GM21528 (cell line): Measurements from ENCODE around the gene GTF2A1L.
"Not testable (repeated sequence)": the region's sequence is repeated elsewhere in the genome, so short reads cannot be mapped to it uniquely, and the experiment has no call there.

ENCODE experiments used
- ATAC-seq: cut with Tn5 transposase; IDR thresholded peaks from one replicate; pipeline ENCODE4 v1.9.1; 2021; ENCODE audit warnings: mild to moderate bottlenecking, moderate library complexity; ENCODE audit not compliant: unreplicated experiment, low FRiP score

GTF2A1L gene, protein sequence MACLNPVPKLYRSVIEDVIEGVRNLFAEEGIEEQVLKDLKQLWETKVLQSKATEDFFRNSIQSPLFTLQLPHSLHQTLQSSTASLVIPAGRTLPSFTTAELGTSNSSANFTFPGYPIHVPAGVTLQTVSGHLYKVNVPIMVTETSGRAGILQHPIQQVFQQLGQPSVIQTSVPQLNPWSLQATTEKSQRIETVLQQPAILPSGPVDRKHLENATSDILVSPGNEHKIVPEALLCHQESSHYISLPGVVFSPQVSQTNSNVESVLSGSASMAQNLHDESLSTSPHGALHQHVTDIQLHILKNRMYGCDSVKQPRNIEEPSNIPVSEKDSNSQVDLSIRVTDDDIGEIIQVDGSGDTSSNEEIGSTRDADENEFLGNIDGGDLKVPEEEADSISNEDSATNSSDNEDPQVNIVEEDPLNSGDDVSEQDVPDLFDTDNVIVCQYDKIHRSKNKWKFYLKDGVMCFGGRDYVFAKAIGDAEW

DNA sequence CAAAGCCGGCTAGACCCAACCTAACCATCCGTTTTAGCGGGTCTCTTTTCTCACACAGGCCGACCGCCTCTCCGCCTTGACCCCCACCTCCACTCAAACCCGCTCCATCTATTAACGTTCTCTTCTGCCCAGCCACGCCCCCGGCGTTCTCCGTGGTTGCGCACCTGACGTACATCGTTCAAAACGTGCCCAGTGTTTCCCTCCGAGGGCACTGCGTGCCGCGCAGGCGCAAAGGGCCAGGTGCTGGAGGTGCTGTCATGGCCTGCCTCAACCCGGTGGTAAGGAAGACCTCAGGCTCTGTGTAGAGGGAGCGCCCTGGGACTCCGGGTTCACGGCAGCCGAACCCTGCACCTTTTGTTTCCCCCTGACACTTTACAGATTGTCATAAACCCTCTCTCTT is at the start of gene GTF2A1L:
Gene GTF2A1L, plus strand, starts transcription at position 239 of the 400 bp plus-strand sequence. Its CDS starts 19 bp downstream, at position 258.
- ATAC-seq: no peak

DNA sequence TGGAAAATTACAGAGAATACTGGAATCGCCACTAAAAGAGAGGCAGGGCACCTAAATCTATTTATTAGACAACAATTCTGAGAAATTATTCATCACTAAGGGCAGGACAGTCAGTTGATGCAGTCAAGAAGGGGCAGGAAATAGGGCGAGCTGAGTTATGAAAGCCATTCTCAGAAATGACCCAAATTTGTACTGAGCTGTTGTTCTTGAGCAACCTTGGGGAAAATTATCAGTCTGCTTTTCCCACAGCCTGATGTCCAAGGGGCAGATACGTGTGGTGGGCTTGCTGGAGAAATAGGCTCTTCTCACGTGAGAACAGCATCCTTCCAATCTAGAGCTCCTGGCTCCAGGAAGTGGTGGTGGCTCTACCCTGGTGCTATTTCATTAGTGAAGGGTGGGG is 49.1 kb upstream of the GTF2A1L start:
- no peak for ATAC-seq

DNA sequence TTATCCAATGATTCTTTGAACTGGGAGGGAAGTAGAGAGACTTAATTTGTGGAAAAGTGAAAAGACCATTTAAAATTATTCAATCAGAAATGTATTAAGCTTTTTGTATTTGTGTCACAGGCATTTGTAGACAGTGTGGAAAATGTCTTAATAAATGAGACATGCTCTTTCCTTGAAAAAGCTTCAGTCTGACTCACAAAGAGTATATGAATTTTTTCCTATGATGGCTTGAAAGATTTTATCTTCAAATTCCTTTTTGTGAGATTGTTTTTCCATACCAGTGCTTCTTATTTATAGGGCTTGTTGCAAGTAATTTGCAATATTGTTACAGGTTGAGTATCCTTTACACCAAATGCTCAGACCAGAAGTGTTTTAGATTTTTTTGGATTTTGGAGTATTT is 48.2 kb upstream of the GTF2A1L start:
- ATAC-seq: no peak

DNA sequence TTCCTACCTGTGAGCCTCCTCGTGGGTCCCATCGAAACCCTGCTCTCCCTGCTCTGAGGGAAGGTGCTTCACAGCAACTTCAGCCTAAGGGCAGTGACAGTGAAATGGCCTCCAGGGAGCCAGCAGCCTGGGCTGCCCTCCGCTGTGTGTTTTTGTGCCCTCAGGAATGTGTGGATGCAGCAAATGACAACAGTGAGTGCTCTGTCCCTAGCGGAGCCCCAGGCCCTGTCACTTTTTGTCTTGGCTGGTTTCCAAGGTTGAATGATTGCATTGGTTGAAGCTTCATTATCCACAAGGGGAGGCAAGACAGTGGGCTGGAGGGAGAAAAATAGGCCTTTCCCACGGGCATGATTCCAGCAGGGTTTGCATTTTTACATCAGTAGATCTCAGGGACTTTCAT is 44.8 kb upstream of the GTF2A1L start:
- ATAC-seq: no peak

DNA sequence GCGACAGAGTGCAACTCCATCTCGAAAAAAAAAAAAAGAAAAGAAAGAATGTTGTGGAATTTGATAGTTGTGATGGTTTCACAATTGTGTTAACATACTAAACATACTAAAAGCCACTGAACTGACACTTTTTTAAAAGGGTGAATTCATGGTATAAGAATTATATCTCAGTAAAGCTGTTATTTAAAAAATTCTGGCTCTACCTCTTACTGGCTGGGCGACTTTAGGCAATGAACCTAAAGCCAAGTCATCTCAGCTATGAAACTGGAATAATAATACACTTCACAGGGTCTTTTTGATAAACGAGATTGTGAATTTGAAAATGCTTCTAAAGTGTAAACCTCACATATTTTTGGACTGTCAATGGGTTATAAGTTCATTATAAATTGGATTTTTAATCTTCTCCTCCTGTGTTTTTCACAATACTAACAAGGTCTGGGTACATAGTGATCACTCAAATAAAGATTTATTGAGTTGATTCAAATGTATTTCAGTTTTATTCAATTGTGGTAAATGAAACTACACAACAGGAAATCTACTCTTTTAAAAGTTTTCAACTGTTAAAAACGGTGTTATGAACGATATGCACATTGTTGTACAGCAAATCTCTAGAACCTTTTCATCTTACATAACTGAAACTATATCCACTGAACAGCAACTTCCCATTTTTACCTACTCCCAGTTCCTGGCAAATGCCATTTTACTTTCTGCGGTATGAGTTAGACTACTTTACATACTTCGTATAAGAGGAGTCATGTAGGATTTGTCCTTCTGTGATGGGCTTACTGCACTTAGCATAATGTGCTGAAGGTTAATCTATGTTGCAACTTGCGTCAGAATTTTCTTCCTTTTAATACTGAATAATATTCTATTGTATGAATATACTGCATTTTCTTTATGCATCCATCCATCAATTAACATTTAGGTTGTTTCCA is 43.0 kb upstream of the GTF2A1L start:
- no peak for ATAC-seq

DNA sequence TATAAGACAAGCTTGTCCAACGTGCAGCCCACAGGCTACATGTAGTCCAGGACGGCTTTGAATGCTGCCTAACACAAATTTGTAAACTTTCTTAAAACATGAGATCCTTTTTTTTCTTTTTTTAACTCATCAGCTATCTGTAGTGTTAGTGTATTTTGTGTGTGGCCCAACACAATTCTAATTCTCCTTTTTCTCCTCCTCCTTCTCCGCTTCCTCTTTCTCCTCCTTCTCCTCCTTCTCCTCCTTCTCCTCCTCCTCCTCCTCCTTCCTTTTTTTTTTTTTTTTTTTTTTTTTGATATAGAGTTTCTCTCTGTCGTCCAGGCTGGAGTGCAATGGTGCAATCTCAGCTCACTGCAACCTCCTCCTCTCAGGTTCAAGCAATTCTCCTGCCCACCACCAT is 39.3 kb upstream of the GTF2A1L start:
- ATAC-seq: no peak

DNA sequence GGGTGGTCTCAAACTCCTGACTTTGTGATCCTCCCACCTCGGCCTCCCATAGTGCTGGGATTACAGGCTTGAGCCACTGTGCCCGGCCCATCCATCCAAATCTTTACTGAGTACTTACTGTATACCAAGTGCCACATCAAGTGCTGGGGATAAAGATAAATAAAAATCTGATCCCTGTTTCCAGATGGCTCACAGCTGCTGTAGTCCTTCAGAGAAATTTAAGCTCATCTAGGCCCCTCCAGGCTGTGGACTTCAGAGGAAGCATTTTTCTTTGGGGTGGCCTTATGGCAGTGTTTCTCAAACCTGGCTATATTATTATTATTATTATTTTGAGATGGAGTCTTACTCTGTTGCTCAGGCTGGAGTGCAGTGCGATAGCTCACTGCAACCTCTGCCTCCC is 33.7 kb upstream of the GTF2A1L start:
- no peak for ATAC-seq

DNA sequence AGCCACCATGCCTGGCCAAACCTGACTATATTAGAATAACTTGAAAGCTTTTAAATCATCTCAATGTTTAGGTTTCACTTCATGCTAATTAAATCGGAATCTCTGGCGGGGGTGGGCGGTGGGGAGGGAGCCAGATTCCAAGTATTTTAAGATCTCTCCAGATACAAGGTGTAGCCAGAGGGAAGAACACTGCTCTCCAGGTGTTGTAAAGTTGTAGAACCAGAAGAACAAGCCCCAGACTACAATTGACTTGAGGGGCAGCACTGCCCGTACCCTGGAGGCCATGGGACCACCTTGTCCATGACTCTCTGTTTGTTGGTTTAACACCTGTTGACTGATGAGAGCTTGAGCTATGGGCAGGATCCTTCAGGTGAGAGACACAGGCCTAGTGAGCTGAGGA is 33.1 kb upstream of the GTF2A1L start:
- no peak for ATAC-seq

DNA sequence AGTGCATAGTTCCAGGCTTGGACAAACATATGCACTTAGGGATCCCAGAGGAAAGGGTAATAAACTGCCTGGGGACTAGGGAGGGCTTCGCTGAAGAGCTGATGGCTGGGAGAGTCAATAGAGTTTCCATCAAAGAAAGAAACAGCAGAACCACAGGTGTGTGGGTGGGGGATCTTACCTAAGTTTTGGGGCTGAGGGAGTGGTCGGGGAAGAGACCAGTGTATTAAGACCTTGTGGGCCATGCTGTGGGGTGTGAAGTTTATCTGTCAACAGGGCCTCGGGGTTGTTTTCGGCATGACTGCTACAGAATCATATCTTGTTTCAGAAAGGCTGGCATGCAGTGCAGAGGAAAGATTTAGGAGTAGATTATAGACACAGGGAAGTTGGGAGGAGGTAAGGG is 31.2 kb upstream of the GTF2A1L start:
- ATAC-seq: no peak

DNA sequence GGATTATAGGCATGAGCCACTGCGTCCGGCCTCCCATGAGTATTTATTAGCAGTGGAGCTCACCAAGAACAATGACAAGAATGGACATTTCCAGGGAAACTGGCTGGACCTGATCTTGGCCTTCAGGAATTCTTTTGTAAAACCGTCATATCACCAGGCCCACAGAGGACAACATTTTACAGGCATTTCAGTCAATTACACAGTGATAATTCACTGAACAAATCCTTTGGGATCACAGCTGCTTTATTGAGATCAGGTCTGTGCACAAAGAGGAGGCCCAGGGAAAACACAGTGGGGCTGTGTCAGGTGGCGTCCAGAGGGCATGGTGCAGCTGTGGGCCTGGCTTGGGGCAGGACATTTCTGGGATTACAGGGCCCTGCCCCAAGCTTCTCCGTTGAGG is 30.1 kb upstream of the GTF2A1L start:
- ATAC-seq: no peak

DNA sequence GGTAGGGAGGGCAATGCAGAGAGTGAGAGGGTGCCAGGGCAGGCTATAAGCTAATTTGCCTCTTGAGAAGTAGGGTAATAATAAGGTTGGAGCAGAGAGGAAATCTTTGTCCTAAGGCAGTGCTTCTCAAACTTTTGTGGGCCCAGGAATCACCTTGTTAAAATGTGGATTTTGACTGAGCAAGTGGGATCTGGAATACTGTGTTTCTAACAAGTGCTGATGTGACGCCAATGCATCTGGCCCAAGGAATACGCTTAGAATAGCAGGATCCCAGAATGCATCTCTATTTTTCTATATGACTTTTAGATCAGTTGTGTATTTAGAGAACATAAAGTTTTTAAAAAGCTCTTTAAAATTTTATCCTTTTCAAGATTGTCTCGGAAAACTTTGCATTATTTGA is 29.7 kb upstream of the GTF2A1L start:
- ATAC-seq: no peak

DNA sequence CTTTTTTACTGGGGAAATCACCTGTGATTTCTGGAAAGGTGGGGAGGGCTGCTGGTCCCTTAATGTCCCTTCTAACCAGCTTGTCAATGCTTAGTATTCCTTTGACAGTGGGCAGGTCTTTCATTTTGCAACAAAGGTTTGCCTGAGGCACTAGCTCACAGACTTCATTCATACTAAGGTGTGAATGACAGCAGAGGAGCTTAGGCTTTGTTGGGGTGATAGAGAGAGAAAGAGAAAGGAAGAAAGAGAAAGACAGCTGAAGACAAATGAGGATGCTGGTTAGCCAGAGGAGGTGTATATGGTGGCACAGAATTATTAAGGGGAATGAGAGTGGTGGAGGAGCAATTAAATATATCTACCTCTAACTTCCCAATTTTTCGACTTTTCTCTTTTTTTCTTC is 28.9 kb upstream of the GTF2A1L start:
- ATAC-seq: no peak

DNA sequence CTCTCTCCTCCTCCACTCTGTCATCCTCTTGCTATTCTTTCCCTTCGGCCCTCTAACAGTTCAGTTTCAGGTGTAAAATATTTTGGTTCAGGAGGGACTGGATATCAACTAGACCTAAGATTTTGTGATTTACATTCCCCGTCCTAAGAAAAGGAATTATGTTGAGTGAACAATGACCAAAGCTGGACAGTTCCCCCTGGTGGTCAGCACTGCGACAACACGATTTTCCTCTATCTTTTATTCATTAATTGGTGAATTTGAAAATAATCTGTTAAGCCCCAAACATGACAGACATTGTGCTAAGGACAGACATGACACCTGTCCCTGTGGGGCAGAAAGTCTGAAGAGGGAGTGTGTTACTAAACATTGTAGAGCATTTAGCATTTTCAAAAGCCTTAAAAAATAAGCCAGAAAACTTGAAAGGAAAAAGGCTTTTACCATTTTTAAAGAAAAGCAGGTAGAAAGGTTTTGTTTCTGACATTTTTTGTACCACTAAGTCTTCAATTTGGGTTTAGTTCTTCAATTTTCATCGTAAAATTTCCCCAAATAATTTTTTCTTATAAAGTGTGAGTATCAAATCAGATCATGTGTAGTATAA is 28.4 kb upstream of the GTF2A1L start:
- ATAC-seq: no peak

DNA sequence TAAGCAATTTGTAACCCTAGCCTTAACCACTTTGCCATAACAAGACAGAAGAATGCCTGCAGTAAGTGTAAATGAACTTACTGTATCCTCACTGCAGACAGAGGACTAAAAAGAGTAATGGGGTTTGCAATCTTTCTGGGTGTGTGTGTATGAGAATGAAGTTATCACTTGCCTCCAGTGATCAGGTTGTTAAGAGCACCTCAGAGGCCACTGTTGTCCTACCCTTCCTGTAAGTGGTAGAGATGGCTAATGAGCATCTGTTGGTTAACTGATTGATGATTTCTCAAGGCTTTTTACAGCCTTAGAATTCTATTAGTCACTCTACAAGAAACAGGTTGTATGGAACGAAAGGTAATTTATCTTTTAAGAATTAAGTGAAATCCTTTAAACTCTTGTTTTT is 27.6 kb upstream of the GTF2A1L start:
- no peak for ATAC-seq

DNA sequence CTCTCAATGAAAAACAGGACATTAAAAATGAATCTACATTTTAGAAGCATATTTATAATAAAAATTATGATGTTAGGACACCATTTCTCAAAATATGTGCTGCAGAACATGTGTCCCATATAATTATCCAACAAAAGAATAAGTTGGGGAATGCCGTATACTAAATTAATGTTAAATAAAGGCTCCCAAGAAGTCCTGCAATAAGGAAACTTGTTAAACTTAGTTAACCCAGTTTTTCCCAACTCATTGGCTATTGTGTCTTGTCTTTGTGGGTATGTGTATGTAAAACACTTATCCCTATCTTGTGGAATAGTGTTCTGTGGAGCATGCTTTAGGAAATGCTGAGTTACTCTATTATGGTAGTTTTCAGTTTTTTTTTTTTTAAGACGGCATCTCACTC is 25.6 kb upstream of the GTF2A1L start:
- no peak for ATAC-seq

DNA sequence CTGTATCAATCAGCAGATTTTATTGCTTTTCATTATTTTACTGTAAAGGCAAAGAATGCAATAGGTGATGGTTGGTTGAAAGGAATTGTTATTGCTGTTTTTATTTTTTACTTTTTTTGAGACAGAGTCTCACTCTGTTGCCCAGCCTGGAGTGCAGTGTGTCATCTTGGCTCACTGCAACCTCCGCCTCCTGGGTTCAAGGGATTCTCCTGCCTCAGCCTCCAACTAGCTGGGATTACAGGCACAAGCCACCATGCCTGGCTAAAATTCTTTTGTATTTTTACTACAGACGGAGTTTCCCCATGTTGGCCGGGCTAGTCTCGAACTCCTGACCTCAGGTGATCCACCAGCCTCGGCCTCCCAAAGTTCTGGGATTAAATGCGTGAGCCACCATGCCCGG is 20.9 kb upstream of the GTF2A1L start:
- ATAC-seq: not testable (repeated sequence)

DNA sequence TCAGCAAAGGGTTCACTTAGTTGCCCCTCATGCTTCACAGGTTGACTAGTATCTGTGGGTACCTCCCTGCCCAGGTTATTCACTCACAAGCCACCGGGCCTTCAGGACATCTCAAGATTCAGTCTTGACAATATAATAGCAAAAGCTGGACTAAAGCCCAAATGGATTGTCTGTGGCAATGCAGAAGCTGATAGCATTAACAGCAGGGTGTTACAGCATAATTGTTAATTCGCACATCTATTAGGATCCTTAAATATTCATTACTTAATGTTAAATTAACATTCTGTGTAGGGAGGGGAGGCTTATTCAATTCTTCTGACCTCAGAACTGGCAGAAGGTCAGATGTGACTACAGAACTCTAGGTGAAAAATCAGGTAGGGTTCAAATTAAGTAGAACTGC is 20.2 kb upstream of the GTF2A1L start:
- no peak for ATAC-seq

DNA sequence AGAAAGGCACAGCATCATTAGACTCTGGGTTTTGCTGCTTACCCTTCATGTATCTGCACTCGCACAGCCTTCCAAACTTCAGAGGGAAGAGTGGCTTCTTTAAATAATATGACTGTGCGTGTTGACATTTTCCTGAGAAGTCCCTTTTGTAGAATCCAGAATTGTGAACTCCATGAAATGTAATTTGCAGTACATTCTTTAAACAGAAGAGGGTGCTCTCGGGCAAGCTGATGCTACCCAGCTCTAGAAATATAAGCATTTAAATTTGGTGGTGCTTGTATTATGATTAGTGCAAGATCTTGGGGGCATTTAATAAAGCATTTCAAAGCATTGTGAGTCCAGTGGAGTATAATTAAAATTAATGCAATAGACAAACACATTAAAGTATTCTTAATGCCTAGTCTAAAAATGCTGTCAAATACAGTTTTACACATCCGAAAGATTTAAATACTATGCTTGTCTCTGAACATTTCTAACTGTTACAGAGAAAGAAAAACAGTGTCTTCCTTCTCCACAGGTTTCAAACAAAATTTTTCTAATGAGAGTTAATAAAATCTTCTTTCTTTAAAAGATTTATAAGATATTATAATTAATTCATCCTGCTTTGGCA is 17.3 kb upstream of the GTF2A1L start:
- ATAC-seq: no peak

DNA sequence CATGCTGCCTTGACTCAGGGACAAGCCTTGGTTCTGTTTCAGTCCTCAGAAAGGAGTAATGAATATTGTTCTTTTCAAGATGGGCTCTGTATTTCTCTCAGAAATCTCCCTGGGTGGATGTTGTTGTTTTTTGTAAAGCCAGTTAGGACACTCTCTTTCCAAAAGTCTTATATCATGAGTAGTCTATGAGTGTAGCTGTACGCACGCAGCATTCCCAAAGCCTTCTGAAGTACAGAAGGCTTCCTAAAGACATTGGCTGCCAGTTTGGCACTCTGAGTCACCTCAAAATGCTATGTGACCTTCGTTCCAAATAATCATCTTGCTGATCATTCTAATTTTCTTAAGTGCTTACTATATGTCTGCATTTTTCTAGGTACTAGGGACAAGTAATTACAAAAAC is 16.7 kb upstream of the GTF2A1L start:
- ATAC-seq: no peak

DNA sequence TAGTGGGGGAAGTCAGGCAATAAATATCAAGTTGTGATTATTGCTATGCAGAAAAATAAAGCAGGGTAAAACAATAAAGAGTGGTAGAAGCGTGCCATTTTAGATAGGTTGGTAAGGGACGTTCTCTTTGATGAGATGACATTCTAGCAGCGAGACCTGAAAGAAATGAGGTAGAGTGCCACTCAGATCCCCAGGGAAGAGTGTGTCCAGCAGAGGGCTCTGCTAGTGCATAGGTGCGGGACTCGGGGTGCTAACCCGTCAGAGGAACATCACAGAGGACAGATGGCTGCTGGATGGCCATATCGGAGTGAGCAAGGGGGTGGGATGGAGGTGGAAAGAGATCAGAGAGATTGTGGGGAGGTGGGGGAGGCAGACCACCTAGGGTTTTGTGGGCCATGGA is 16.3 kb upstream of the GTF2A1L start:
- no peak for ATAC-seq
